GM12873 (cell line): Measurements from ENCODE around the gene CREBL2.

Experiments
- TF ChIP-seq, protein P1 (sequence below): IDR thresholded peaks from 2 replicates; pipeline ENCODE4 v1.5.1; 2012; ENCODE audit warnings: low read depth, mild to moderate bottlenecking, moderate library complexity, low read length, control low read depth; ENCODE audit not compliant: insufficient read depth; ENCODE audit errors: missing control alignments

The CREBL2 gene

GRCh38 chr12:12587878-12588277 is 23.8 kb upstream of the CREBL2 start:
- TF ChIP-seq, protein P1, sequence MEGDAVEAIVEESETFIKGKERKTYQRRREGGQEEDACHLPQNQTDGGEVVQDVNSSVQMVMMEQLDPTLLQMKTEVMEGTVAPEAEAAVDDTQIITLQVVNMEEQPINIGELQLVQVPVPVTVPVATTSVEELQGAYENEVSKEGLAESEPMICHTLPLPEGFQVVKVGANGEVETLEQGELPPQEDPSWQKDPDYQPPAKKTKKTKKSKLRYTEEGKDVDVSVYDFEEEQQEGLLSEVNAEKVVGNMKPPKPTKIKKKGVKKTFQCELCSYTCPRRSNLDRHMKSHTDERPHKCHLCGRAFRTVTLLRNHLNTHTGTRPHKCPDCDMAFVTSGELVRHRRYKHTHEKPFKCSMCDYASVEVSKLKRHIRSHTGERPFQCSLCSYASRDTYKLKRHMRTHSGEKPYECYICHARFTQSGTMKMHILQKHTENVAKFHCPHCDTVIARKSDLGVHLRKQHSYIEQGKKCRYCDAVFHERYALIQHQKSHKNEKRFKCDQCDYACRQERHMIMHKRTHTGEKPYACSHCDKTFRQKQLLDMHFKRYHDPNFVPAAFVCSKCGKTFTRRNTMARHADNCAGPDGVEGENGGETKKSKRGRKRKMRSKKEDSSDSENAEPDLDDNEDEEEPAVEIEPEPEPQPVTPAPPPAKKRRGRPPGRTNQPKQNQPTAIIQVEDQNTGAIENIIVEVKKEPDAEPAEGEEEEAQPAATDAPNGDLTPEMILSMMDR, result no peak

GRCh38 chr12:12590961-12591360 is 20.7 kb upstream of the CREBL2 start:
- TF ChIP-seq, protein P1, result no peak

DNA sequence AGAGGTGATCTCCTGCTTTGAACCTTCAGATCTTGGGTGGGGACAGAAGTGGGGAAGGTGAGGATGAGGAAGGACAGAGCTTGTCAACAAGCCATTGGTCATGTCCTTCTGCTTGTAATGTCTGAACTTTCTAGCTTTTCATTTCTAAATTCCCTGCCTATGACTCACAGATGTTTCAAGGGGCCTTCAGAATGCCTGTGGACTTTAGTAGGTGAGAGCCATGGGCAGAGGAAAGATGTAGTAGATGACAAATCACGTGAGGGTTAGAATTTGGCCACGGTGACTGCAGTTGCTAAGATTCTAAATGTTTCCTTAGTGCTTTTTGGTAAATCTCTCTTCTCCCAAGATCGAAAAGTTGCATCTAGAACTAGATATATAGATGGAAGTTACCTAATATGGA is 18.7 kb upstream of the CREBL2 start:
- TF ChIP-seq, protein P1, result no peak

GRCh38 chr12:12598864-12599263 is 12.8 kb upstream of the CREBL2 start:
- TF ChIP-seq, protein P1, result no peak

DNA sequence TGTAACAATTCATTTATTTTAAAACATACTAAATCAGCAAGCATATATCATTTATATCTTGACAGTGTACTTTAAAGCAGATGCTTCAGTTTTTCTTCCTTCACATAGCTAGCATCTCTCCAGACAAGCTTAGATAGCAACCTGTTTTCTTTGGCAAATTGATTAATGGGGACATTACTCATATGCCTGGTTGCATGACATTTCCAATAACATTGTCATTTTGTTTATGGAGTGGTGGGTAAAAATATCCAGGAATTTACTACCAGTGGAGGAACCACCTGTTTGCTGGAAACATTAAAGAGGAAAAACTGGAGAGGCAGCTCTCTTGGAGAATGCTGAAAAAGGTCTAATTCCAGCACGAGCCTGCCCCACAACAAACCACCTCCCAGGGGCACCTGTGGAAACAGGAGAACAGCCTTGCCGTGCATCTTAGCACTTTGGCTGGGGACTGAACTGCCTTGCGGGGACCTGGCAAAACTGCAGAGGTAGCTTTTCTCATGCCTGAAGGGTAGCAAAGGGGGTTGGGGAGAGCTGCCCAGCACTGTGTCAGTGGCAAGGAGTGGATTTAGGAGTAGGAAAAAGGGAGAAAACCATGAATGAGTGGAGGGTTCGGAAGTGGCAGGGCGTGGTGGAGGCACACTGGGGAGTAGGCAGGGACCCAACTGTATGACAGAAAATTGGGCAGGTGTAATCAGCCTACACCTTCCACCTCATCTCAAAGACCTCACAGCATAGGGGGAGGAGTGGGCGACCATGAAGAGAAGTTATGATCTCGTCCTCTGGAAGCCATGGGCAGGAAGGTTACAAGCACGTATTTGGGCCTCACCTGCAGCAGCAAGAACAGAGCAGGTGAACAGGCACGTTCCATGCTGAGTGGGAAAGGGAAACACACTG is 11.7 kb upstream of the CREBL2 start:
- TF ChIP-seq, protein P1, result no peak

DNA sequence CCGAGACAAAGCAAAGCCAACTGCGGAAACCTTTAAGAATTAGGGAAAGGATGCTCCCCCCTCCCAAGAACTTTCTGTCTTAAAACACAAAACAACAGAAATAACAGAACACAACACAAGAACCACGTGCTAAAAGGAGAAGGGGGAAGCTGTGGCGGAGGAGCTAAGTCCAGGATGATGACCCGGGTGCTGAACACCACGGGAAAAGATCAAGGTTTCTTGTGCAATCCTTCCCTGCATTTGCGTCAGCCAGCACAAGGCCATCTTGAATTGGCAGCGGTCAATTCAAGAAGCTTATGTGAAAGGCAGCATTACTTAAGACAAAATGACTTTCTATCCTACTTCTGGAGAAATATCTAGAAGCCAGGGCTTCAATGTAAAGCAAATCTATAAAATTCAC is 11.0 kb upstream of the CREBL2 start:
- TF ChIP-seq, protein P1, result no peak

GRCh38 chr12:12604740-12605139 is 6.9 kb upstream of the CREBL2 start:
- TF ChIP-seq, protein P1, result no peak
